T47D (cell line): ENCODE data around the gene TPRX2.
"Not testable (repeated sequence)": the region's sequence is repeated elsewhere in the genome, so short reads cannot be mapped to it uniquely, and the experiment has no call there.

Experiments used
- DNase-seq, 2 experiments: peaks; one replicate each; pipeline versions ENCODE4 v3.0.0 to v3.0.0-alpha.2; 2011 to 2012; ENCODE audit warnings: low read depth in 1 of 2, low spot score in 1 of 2
- JUND ChIP-seq: IDR thresholded peaks from 2 replicates; pipeline ENCODE4 v1.6.1; 2012; ENCODE audit warnings: low read depth
- in situ Hi-C: cut with HindIII; loops from 2 replicates; pipeline ENCODE4 v1.10.0; 2016; ENCODE audit warnings: low sequenced_read_pairs, low pct_unique_long_range_greater_than_20kb

The TPRX2 gene, protein sequence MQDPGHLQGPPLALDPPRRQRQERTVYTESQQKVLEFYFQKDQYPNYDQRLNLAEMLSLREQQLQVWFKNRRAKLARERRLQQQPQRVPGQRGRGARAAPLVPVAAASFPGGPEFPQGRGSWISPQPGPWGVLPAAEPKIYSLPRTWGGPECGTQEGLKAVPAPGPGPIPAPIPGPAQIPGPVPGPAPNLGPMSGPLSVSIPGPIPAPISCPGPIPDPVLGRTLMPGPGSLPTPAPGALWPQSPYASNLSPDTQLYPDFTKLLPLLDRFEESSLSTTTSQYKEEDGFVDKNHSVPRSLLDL

GRCh38 chr19:47858646-47859285 lies at the start of gene TPRX2:
TPRX2 (plus strand) TSS chr19:47859235; CDS start chr19:47859247, 12 bp downstream.
- DNase-seq, in situ Hi-C loops: not testable (repeated sequence)

DNA sequence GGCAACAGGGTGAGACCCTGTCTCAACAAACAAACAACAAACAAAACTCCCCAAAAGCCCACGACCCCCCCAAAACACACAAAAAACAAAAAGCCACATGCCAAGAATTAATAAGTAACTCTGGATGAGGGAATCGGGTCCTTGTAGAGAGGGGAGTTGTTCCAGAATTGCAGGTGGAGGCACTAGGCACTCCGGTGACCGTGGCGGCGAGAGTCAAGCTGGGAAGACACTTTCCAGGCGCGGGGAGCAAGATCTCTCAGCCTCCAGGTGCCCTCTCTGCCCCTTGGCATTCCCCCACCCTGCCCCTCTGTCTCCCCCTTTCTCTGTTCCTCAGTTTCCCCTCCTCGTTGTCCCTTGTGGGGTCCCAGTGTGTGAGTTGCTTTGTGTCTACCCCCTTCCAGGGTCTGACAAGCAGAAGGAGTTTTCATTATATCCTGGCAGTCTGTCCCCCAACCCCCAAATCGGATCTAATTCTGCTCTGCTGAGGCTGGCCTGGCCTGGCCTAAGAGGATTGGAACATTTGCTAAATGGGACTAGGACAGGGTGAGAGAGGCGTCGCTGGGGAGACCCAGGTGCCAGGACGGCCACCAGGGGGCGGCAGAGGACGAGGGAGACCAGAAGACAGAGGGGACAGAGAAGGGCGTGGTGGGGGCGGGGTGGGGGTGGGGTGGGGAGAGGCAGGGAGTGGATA lies 45.6 kb upstream of the TPRX2 start:
- in situ Hi-C loops = no loop called here
- peak in 1 of 2 experiments; percentile 75 for DNase-seq
- TF ChIP-seq JUND = no peak

DNA sequence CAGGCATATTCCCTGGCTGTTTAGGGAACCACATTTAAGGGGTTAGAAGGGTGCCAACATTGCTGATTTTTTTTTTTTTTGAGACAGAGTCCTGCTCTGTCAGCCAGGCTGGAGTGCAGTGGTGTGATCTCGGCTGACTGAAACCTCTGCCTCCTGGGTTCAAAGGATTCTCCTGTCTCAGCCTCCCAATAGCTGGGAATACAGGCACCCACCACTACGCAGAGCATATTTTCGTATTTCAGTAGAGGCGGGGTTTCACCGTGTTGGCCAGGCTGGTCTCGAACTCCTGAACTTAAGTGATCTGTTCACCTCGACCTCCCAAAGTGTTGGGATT lies 45.1 kb upstream of the TPRX2 start:
- TF ChIP-seq JUND = no peak
- in situ Hi-C loops = no loop called here

DNA sequence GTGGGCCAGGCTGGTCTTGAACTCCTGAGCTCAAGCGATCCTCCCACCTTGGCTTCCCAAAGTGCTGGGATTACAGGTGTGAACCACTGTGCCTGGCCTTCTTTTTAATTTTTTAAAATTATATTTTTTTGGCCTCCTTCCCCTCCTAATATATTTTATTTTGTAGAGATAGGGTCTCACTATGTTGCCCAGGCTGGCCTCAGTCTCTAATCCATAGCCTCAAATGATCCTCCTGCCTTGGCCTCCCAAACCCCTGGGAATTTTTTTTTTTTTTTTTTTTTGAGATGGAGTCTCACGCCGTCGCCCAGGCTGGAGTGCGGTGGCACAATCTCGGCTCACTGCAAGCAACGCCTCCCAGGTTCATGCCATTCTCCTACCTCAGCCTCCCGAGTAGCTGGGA lies 42.8 kb upstream of the TPRX2 start:
- in situ Hi-C loops, DNase-seq: not testable (repeated sequence)

More for the DNA sequence above, 45.1 kb upstream of the TPRX2 start:
- no peak for DNase-seq

DNA sequence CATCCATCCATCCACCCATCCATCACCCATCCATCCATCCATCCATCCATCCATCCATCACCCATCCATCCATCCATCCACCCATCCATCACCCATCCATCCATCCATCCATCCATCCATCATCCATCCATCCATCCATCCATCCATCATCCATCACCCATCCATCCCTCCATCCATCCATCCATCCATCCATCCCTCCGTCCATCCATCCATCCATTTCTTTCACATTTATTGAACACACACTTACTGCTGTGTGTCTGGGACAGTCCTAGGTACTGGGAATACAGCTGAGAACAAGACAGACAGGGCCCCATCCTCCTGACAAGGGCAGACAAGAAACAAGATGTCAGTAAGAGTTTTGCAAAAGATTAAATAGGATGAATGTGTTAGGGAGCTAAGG lies 40.8 kb upstream of the TPRX2 start:
- in situ Hi-C loops = not testable (repeated sequence)

GRCh38 chr19:47819858-47820257 lies 39.2 kb upstream of the TPRX2 start:
- TF ChIP-seq JUND = no peak
- no peak for DNase-seq
- in situ Hi-C loops = no loop called here

More for the DNA sequence above, 40.8 kb upstream of the TPRX2 start:
- not testable (repeated sequence) for DNase-seq

DNA sequence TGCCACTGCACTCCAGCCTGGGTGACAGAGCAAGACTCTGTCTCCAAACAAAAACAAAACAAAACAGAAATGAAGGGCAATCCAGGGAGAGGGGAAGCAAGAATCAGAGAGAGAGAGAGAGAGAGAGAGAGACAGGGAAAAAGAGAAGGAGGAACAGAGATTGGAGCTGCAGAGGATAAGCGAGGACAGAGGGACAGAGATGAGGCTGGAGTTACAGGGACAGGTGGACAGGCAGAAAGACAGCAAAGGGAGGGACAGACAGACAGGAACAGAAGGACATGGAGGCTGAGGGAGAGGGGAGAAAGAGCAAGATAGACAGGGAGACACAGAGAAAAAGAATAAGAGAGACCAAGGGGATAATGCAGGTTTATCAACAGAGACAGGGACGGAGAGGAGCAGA lies 38.6 kb upstream of the TPRX2 start:
- no peak for TF ChIP-seq JUND
- in situ Hi-C loops = no loop called here
- DNase-seq = no peak

DNA sequence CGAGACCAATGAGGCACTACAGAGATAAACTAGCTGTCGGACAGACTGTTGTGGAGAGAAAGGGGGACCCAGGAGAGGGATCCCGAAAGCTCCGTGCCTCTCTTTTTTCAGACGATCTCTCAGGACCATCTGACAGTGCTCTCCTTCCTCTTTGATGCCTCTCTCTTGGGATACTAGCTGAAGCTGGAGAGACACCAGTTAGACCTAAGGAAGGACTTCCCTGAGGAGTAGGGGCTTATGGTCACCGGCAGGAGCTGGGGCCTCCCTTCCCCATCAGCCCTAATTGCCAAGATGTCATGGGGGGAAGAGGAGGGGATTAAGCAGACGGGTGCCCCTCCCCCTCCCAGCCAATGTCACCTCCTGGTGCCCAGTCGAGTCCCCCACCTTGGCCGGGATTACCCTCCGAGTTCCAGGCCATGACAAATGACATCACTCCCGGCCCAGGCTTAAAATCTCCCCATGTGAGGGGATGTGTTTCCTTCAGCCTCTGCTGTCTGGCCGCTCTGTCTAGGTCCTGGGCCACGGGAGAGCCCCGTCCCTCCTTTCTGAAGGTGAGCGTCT lies 37.5 kb upstream of the TPRX2 start, which contains the start of gene CRX:
Gene CRX (plus strand): TSS at position 478 of the 561 bp plus-strand sequence. CDS start 12,507 bp downstream, outside the sequence.
- no peak for TF ChIP-seq JUND
- no peak for DNase-seq
- in situ Hi-C loops = no loop called here

DNA sequence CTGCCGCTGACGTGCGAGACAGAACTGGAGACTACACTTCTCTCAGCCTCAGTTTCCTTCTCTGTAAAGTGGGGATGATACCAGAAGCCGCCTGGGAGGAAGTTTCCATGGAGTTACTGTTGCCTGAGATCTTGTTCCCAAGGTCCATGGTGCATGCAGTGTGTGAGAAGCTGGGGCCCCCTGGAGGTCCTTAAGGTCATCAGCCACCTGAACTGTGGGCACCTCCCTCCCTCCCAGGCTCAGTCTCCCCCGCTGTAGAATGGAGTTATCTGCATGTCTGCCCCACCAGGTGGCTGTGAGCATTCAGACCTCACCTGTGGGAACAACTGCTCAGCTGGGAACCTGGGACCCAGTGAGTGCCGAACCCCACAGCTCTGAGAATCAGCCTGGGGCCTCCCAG lies 34.6 kb upstream of the TPRX2 start:
- DNase-seq = no peak
- in situ Hi-C loops = no loop called here
- no peak for TF ChIP-seq JUND

GRCh38 chr19:47826800-47827199 lies 32.2 kb upstream of the TPRX2 start:
- in situ Hi-C loops = no loop called here
- DNase-seq = no peak
- TF ChIP-seq JUND = no peak

- in situ Hi-C loops = no loop called here
- no peak for DNase-seq
- no peak for TF ChIP-seq JUND
These were observed 26.3 kb upstream of the TPRX2 start for GRCh38 chr19:47832723-47833122.

DNA sequence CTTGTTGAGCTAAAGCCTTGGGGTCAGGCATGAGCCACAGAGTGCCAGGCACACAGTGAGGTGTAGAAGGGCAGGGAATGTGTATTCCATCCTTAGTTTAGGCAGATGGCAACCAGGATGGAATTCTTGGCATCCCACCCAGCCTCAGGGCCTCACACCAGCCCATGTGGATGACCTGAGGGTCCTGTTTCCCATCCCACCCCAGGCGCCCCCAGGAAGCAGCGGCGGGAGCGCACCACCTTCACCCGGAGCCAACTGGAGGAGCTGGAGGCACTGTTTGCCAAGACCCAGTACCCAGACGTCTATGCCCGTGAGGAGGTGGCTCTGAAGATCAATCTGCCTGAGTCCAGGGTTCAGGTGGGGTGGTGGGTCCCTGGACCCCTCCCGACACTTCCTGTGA lies 23.0 kb upstream of the TPRX2 start:
- in situ Hi-C loops = no loop called here

GRCh38 chr19:47839411-47839810 lies 19.6 kb upstream of the TPRX2 start:
- no peak for DNase-seq
- no peak for TF ChIP-seq JUND
- in situ Hi-C loops = no loop called here

More for the DNA sequence above, 23.0 kb upstream of the TPRX2 start:
- TF ChIP-seq JUND = no peak
- DNase-seq = no peak
